ENCODE data around the gene RHPN2. TPM values are rescaled to one million over a fixed set of nuclear protein-coding genes. Genes with fewer than 3 reads are reported as not detected.

The RHPN2 gene
- total and polyA plus RNA-seq, 2 of the 13 experiments (the other 11 are each of a cell fraction or from before 2014, with no cell fraction given) = 20.3 to 48.0 TPM

DNA sequence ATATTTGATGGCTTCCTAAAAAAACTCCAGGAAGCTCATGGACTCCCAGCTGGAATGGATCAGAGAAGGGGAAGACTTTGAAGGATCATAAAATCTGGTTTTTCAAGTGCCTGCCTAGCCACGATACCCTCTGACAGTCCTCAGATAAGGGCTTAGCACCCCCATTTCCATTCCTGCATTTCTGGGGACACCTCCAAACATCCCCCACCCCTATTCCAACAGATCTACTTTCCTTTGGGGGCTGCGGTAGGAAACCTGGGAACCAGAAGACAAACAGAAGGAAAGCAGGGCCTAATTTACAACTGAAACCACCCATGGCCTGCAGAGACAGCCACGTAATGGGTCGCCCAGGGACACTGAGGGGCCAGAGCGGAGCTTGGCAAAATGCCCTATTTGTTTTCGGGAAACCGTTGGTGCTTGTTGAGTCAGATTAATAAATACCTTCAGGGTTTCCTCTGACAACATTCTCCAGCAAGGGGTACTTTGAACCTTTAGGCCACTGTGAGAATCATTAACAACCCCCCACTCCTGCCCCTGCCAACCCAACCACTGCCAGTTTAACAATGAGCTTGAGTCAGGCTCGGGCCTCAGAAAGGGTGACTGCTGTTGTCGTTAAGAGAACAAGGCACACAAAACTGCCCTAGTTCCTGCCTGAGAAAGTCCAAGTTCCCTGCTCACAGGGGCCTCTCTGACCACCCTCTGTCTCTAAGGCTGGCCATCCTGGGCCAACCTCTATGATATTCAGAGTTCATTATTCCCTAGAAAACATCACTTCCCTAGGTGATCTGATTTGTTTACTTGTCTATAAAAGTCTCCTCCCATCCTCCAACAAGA is 23.5 kb downstream of the RHPN2 start (continued):
- TF ChIP-seq, protein P1, sequence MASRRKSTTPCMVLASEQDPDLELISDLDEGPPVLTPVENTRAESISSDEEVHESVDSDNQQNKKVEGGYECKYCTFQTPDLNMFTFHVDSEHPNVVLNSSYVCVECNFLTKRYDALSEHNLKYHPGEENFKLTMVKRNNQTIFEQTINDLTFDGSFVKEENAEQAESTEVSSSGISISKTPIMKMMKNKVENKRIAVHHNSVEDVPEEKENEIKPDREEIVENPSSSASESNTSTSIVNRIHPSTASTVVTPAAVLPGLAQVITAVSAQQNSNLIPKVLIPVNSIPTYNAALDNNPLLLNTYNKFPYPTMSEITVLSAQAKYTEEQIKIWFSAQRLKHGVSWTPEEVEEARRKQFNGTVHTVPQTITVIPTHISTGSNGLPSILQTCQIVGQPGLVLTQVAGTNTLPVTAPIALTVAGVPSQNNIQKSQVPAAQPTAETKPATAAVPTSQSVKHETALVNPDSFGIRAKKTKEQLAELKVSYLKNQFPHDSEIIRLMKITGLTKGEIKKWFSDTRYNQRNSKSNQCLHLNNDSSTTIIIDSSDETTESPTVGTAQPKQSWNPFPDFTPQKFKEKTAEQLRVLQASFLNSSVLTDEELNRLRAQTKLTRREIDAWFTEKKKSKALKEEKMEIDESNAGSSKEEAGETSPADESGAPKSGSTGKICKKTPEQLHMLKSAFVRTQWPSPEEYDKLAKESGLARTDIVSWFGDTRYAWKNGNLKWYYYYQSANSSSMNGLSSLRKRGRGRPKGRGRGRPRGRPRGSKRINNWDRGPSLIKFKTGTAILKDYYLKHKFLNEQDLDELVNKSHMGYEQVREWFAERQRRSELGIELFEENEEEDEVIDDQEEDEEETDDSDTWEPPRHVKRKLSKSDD (CRISPR knock-in tag; IDR thresholded peaks at IDR 0.05; ENCODE audit: low read depth) = peak; percentile 85
- TF ChIP-seq, protein P2, sequence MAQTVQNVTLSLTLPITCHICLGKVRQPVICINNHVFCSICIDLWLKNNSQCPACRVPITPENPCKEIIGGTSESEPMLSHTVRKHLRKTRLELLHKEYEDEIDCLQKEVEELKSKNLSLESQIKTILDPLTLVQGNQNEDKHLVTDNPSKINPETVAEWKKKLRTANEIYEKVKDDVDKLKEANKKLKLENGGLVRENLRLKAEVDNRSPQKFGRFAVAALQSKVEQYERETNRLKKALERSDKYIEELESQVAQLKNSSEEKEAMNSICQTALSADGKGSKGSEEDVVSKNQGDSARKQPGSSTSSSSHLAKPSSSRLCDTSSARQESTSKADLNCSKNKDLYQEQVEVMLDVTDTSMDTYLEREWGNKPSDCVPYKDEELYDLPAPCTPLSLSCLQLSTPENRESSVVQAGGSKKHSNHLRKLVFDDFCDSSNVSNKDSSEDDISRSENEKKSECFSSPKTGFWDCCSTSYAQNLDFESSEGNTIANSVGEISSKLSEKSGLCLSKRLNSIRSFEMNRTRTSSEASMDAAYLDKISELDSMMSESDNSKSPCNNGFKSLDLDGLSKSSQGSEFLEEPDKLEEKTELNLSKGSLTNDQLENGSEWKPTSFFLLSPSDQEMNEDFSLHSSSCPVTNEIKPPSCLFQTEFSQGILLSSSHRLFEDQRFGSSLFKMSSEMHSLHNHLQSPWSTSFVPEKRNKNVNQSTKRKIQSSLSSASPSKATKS (CRISPR knock-in tag; IDR thresholded peaks at IDR 0.05) = no peak; the same call in 1 of the 2 replicates
- TF ChIP-seq SALL1 (CRISPR knock-in tag; IDR thresholded peaks at IDR 0.05) = peak; percentile 86
- no peak for TF ChIP-seq TMF1 (CRISPR knock-in tag; IDR thresholded peaks at IDR 0.05; ENCODE audit: low read depth)
- TF ChIP-seq, protein P3, sequence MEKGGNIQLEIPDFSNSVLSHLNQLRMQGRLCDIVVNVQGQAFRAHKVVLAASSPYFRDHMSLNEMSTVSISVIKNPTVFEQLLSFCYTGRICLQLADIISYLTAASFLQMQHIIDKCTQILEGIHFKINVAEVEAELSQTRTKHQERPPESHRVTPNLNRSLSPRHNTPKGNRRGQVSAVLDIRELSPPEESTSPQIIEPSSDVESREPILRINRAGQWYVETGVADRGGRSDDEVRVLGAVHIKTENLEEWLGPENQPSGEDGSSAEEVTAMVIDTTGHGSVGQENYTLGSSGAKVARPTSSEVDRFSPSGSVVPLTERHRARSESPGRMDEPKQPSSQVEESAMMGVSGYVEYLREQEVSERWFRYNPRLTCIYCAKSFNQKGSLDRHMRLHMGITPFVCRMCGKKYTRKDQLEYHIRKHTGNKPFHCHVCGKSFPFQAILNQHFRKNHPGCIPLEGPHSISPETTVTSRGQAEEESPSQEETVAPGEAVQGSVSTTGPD (CRISPR knock-in tag; IDR thresholded peaks at IDR 0.05) = peak; percentile 63; the same call in 1 of the 2 replicates
- TF ChIP-seq, protein P4, sequence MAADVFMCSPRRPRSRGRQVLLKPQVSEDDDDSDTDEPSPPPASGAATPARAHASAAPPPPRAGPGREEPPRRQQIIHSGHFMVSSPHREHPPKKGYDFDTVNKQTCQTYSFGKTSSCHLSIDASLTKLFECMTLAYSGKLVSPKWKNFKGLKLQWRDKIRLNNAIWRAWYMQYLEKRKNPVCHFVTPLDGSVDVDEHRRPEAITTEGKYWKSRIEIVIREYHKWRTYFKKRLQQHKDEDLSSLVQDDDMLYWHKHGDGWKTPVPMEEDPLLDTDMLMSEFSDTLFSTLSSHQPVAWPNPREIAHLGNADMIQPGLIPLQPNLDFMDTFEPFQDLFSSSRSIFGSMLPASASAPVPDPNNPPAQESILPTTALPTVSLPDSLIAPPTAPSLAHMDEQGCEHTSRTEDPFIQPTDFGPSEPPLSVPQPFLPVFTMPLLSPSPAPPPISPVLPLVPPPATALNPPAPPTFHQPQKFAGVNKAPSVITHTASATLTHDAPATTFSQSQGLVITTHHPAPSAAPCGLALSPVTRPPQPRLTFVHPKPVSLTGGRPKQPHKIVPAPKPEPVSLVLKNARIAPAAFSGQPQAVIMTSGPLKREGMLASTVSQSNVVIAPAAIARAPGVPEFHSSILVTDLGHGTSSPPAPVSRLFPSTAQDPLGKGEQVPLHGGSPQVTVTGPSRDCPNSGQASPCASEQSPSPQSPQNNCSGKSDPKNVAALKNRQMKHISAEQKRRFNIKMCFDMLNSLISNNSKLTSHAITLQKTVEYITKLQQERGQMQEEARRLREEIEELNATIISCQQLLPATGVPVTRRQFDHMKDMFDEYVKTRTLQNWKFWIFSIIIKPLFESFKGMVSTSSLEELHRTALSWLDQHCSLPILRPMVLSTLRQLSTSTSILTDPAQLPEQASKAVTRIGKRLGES (CRISPR knock-in tag; IDR thresholded peaks at IDR 0.05; ENCODE audit: borderline replicate concordance) = no peak
- TF ChIP-seq ZFX (CRISPR knock-in tag; IDR thresholded peaks at IDR 0.05; ENCODE audit: low read depth) = peak; percentile 93
- TF ChIP-seq ZNF12 (CRISPR knock-in tag; IDR thresholded peaks at IDR 0.05) = peak; percentile 71; the same call in 1 of the 2 replicates
- TF ChIP-seq, protein P5, sequence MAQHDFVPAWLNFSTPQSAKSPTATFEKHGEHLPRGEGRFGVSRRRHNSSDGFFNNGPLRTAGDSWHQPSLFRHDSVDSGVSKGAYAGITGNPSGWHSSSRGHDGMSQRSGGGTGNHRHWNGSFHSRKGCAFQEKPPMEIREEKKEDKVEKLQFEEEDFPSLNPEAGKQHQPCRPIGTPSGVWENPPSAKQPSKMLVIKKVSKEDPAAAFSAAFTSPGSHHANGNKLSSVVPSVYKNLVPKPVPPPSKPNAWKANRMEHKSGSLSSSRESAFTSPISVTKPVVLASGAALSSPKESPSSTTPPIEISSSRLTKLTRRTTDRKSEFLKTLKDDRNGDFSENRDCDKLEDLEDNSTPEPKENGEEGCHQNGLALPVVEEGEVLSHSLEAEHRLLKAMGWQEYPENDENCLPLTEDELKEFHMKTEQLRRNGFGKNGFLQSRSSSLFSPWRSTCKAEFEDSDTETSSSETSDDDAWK (CRISPR knock-in tag; IDR thresholded peaks at IDR 0.05) = no peak
- peak; percentile 42; the same call in 1 of the 2 replicates for TF ChIP-seq RFXAP (CRISPR knock-in tag; IDR thresholded peaks at IDR 0.05; ENCODE audit: borderline replicate concordance)
- peak; percentile 87 for TF ChIP-seq SAP130 (CRISPR knock-in tag; IDR thresholded peaks at IDR 0.05; ENCODE audit: low read depth)
- no peak for TF ChIP-seq ZNF879 (CRISPR knock-in tag; IDR thresholded peaks at IDR 0.05)
- TF ChIP-seq TBX2 (CRISPR knock-in tag; IDR thresholded peaks at IDR 0.05; ENCODE audit: borderline replicate concordance) = peak; percentile 87; the same call in 1 of the 2 replicates
- TF ChIP-seq, protein P6, sequence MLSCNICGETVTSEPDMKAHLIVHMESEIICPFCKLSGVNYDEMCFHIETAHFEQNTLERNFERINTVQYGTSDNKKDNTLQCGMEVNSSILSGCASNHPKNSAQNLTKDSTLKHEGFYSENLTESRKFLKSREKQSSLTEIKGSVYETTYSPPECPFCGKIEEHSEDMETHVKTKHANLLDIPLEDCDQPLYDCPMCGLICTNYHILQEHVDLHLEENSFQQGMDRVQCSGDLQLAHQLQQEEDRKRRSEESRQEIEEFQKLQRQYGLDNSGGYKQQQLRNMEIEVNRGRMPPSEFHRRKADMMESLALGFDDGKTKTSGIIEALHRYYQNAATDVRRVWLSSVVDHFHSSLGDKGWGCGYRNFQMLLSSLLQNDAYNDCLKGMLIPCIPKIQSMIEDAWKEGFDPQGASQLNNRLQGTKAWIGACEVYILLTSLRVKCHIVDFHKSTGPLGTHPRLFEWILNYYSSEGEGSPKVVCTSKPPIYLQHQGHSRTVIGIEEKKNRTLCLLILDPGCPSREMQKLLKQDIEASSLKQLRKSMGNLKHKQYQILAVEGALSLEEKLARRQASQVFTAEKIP (CRISPR knock-in tag; IDR thresholded peaks at IDR 0.05; ENCODE audit: borderline replicate concordance) = no peak

All from HepG2 (cell line).